GM23338 (cell line): ENCODE results near the gene TBC1D2B. TPM values are rescaled to one million over a fixed set of nuclear protein-coding genes. Genes with fewer than 3 reads are reported as not detected.

Experiments used
- ATAC-seq: fragments of 200-7000 bp; cut with Tn5 transposase; 3 replicates; pipeline ENCODE4 v1.9.1; 2020
- DNase-seq: peaks from one replicate; pipeline ENCODE4 v3.0.0-alpha.2; 2015; ENCODE audit warnings: low spot score
- H2AFZ ChIP-seq: fragments of 200-600 bp; sonication (generic); 2 replicates; pipeline ENCODE4 v1.8.0; 2016; ENCODE audit warnings: antibody characterized with exemption, mild to moderate bottlenecking, moderate library complexity
- H3F3A ChIP-seq: fragments of 200-600 bp; sonication (generic); replicated peaks from 2 replicates; pipeline ENCODE4 v1.8.0; 2017; ENCODE audit warnings: antibody characterized with exemption, mixed run types, low read depth
- H3K27ac ChIP-seq: fragments of 200-600 bp; sonication (generic); 2 replicates; pipeline ENCODE4 v1.6.1; 2016; ENCODE audit warnings: low read depth
- H3K27me3 ChIP-seq: fragments of 200-600 bp; sonication (generic); 2 replicates; pipeline ENCODE4 v1.8.0; 2016; ENCODE audit warnings: mild to moderate bottlenecking, mixed run types, moderate library complexity; ENCODE audit not compliant: insufficient read depth
- H3K36me3 ChIP-seq: fragments of 200-600 bp; sonication (generic); 2 replicates; pipeline ENCODE4 v1.8.0; 2016; ENCODE audit warnings: mild to moderate bottlenecking; ENCODE audit not compliant: insufficient read depth
- H3K4me1 ChIP-seq: fragments of 200-600 bp; sonication (generic); 2 replicates; pipeline ENCODE4 v1.8.0; 2016; ENCODE audit warnings: mild to moderate bottlenecking, moderate library complexity; ENCODE audit not compliant: insufficient read depth
- H3K4me2 ChIP-seq: fragments of 200-600 bp; sonication (generic); 2 replicates; pipeline ENCODE4 v1.7.1; 2017; ENCODE audit warnings: mixed run types
- H3K4me3 ChIP-seq: fragments of 200-600 bp; sonication (generic); 2 replicates; pipeline ENCODE4 v1.6.1; 2016; ENCODE audit warnings: mixed run types
- H3K79me2 ChIP-seq: fragments of 200-600 bp; sonication (generic); replicated peaks from 2 replicates; pipeline ENCODE4 v1.8.0; 2017; ENCODE audit warnings: mild to moderate bottlenecking; ENCODE audit not compliant: insufficient read depth
- H3K9me2 ChIP-seq: fragments of 200-600 bp; sonication (generic); 2 replicates; pipeline ENCODE4 v1.8.0; 2017; ENCODE audit not compliant: insufficient read depth
- H4K20me1 ChIP-seq: fragments of 200-600 bp; sonication (generic); replicated peaks from 2 replicates; pipeline ENCODE4 v1.8.0; 2017; ENCODE audit warnings: mild to moderate bottlenecking; ENCODE audit not compliant: insufficient read depth
- H3K27ac Mint-ChIP-seq: 2 replicates; pipeline ENCODE4 v1.8.0; 2020; ENCODE audit warnings: inconsistent platforms, mild to moderate bottlenecking, moderate library complexity, mixed read lengths
- H3K27me3 Mint-ChIP-seq: 3 replicates; pipeline ENCODE4 v1.8.0; 2022; ENCODE audit warnings: low read depth, mild to moderate bottlenecking, moderate library complexity, mixed read lengths, inconsistent platforms; ENCODE audit not compliant: insufficient read depth, poor library complexity
- H3K36me3 Mint-ChIP-seq: 3 replicates; pipeline ENCODE4 v1.8.0; 2021; ENCODE audit warnings: low read depth, mild to moderate bottlenecking, inconsistent platforms, moderate library complexity, mixed read lengths
- H3K4me1 Mint-ChIP-seq: 3 replicates; pipeline ENCODE4 v1.8.0; 2020; ENCODE audit warnings: mild to moderate bottlenecking, inconsistent platforms, mixed read lengths
- H3K4me3 Mint-ChIP-seq: 3 replicates; pipeline ENCODE4 v1.8.0; 2021; ENCODE audit warnings: moderate library complexity, mild to moderate bottlenecking, inconsistent platforms, mixed read lengths
- H3K9me3 Mint-ChIP-seq: 3 replicates; pipeline ENCODE4 v1.8.0; 2020; ENCODE audit warnings: moderate library complexity, mild to moderate bottlenecking, inconsistent platforms, mixed read lengths
- EZH2 ChIP-seq: fragments of 200-600 bp; sonication (generic); IDR thresholded peaks from one replicate; pipeline ENCODE4 v1.8.0; 2017; ENCODE audit warnings: antibody characterized with exemption, mild to moderate bottlenecking, low read depth; ENCODE audit not compliant: unreplicated experiment
- EZH2phosphoT487 ChIP-seq: fragments of 200-600 bp; sonication (generic); IDR thresholded peaks from one replicate; pipeline ENCODE4 v1.8.1; 2018; ENCODE audit warnings: antibody characterized with exemption; ENCODE audit not compliant: unreplicated experiment
- JUNB ChIP-seq: IDR thresholded peaks from one replicate; pipeline ENCODE4 v1.6.1; 2016; ENCODE audit warnings: antibody characterized with exemption; ENCODE audit not compliant: unreplicated experiment
- NANOG ChIP-seq: IDR thresholded peaks from 2 replicates; pipeline ENCODE4 v1.6.1; 2016; ENCODE audit warnings: antibody characterized with exemption, borderline replicate concordance
- POLR2AphosphoS5 ChIP-seq: IDR thresholded peaks from 2 replicates; pipeline ENCODE4 v1.6.1; 2016; ENCODE audit warnings: antibody characterized with exemption, low read depth
- polyA plus RNA-seq: library from polyadenylated mRNA; unstranded; fragments of >200 nt; fragmentation: Nextera tagmentation; extraction: Ambion mirVana; gene quantifications from 2 replicates; pipeline ENCODE4 v1.2.1, GENCODE V29; 2016
- total RNA-seq: library from RNA; depleted of rRNA; stranded (reverse); fragments of >200 nt; shearing (Covaris generic); gene quantifications from 2 replicates; pipeline ENCODE4 v1.2.3, GENCODE V29; 2014
- TF ChIP-seq, protein P1 (sequence below), 2 experiments: fragments of 200-600 bp in 1 of 2; sonication (generic) in 1 of 2; conservative IDR thresholded peaks; 2 replicates each; pipeline versions ENCODE4 v1.5.1 to v1.6.1; 2016 to 2017; ENCODE audit warnings: antibody characterized with exemption in 2 of 2, low read depth in 2 of 2, mild to moderate bottlenecking in 2 of 2, moderate library complexity in 1 of 2
- TF ChIP-seq, protein P2 (sequence below): fragments of 250-450 bp; sonication (Bioruptor Pico); IDR thresholded peaks from 2 replicates; pipeline ENCODE4 v1.5.0; 2020; ENCODE audit warnings: mild to moderate bottlenecking, moderate library complexity
- TF ChIP-seq, protein P3 (sequence below): IDR thresholded peaks from 2 replicates; pipeline ENCODE4 v1.6.1; 2016; ENCODE audit warnings: antibody characterized with exemption

TBC1D2B gene
- total and polyA plus RNA-seq, 2 experiments from 2014 or later, result 3.6 to 17.8 TPM

DNA sequence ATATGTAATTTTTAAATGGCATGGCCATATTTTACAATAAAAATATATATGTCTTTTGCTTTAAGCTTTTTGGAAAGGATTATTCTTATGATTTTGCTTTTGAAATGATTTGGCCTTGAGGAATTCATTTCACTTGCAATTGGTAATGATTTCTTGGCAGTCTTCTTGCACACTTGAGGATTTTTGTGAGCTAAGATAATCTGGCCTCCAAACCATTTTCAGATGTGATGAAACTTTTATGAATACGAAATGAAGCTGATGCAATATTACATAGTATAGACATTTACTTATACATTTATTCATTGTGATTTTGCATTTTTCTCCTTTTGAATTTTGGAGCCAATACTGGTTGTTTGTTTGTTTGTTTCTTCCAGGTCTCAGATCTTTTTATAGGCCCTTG, 8.4 kb upstream of the TBC1D2B start (continued):
- TF ChIP-seq, protein P1, sequence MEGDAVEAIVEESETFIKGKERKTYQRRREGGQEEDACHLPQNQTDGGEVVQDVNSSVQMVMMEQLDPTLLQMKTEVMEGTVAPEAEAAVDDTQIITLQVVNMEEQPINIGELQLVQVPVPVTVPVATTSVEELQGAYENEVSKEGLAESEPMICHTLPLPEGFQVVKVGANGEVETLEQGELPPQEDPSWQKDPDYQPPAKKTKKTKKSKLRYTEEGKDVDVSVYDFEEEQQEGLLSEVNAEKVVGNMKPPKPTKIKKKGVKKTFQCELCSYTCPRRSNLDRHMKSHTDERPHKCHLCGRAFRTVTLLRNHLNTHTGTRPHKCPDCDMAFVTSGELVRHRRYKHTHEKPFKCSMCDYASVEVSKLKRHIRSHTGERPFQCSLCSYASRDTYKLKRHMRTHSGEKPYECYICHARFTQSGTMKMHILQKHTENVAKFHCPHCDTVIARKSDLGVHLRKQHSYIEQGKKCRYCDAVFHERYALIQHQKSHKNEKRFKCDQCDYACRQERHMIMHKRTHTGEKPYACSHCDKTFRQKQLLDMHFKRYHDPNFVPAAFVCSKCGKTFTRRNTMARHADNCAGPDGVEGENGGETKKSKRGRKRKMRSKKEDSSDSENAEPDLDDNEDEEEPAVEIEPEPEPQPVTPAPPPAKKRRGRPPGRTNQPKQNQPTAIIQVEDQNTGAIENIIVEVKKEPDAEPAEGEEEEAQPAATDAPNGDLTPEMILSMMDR (conservative IDR thresholded peaks at IDR 0.05; ENCODE audit: low read depth in 2 of 2), result no peak
- TF ChIP-seq, protein P2, sequence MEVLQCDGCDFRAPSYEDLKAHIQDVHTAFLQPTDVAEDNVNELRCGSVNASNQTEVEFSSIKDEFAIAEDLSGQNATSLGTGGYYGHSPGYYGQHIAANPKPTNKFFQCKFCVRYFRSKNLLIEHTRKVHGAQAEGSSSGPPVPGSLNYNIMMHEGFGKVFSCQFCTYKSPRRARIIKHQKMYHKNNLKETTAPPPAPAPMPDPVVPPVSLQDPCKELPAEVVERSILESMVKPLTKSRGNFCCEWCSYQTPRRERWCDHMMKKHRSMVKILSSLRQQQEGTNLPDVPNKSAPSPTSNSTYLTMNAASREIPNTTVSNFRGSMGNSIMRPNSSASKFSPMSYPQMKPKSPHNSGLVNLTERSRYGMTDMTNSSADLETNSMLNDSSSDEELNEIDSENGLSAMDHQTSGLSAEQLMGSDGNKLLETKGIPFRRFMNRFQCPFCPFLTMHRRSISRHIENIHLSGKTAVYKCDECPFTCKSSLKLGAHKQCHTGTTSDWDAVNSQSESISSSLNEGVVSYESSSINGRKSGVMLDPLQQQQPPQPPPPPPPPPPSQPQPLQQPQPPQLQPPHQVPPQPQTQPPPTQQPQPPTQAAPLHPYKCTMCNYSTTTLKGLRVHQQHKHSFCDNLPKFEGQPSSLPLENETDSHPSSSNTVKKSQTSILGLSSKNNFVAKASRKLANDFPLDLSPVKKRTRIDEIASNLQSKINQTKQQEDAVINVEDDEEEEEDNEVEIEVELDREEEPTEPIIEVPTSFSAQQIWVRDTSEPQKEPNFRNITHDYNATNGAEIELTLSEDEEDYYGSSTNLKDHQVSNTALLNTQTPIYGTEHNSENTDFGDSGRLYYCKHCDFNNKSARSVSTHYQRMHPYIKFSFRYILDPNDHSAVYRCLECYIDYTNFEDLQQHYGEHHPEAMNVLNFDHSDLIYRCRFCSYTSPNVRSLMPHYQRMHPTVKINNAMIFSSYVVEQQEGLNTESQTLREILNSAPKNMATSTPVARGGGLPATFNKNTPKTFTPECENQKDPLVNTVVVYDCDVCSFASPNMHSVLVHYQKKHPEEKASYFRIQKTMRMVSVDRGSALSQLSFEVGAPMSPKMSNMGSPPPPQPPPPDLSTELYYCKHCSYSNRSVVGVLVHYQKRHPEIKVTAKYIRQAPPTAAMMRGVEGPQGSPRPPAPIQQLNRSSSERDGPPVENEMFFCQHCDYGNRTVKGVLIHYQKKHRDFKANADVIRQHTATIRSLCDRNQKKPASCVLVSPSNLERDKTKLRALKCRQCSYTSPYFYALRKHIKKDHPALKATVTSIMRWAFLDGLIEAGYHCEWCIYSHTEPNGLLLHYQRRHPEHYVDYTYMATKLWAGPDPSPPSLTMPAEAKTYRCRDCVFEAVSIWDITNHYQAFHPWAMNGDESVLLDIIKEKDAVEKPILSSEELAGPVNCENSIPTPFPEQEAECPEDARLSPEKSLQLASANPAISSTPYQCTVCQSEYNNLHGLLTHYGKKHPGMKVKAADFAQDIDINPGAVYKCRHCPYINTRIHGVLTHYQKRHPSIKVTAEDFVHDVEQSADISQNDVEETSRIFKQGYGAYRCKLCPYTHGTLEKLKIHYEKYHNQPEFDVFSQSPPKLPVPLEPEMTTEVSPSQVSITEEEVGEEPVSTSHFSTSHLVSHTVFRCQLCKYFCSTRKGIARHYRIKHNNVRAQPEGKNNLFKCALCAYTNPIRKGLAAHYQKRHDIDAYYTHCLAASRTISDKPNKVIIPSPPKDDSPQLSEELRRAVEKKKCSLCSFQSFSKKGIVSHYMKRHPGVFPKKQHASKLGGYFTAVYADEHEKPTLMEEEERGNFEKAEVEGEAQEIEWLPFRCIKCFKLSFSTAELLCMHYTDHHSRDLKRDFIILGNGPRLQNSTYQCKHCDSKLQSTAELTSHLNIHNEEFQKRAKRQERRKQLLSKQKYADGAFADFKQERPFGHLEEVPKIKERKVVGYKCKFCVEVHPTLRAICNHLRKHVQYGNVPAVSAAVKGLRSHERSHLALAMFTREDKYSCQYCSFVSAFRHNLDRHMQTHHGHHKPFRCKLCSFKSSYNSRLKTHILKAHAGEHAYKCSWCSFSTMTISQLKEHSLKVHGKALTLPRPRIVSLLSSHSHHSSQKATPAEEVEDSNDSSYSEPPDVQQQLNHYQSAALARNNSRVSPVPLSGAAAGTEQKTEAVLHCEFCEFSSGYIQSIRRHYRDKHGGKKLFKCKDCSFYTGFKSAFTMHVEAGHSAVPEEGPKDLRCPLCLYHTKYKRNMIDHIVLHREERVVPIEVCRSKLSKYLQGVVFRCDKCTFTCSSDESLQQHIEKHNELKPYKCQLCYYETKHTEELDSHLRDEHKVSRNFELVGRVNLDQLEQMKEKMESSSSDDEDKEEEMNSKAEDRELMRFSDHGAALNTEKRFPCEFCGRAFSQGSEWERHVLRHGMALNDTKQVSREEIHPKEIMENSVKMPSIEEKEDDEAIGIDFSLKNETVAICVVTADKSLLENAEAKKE, result no peak
- TF ChIP-seq POLR2AphosphoS5 (no peak), JUNB (no peak), EZH2 (no peak)

DNA sequence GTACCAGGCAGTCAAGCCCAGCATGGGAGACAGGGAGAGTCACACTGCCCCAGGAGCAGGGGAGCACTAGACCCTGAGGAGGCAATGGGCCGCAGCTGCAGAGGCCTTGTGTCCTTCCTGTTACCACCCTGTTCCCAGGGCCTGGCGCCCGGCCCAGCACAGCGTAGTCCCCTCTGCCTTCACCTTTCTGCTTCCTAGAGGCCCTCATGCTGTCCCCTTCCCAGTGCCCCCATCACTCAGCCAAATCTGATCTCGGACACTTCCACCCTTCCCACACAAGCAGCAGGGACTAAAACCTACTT, 6.9 kb upstream of the TBC1D2B start:
- no peaks in the 10 kb centered on the region for H3K4me1 ChIP-seq
- no peaks in the 10 kb centered on the region for H4K20me1 ChIP-seq
- H3K27me3 Mint-ChIP-seq, result peaks cover 10% of the 10 kb centered on the region
- H2AFZ ChIP-seq, result no peak overlapping the region
- H3K9me2 ChIP-seq, result no peaks in the 10 kb centered on the region
- no peaks in the 10 kb centered on the region for H3F3A ChIP-seq
- no peak overlapping the region for H3K27ac ChIP-seq
- no peak overlapping the region for H3K27ac Mint-ChIP-seq
- no peaks in the 10 kb centered on the region for H3K27me3 ChIP-seq
- no peaks in the 10 kb centered on the region for H3K79me2 ChIP-seq
- H3K36me3 ChIP-seq, result no peaks in the 10 kb centered on the region
- no peaks in the 10 kb centered on the region; the same call in 2 of the 3 replicates for H3K9me3 Mint-ChIP-seq
- H3K4me3 ChIP-seq, result no peak overlapping the region
- no peaks in the 10 kb centered on the region for H3K36me3 Mint-ChIP-seq
- DNase-seq, result no peak
- H3K4me3 Mint-ChIP-seq, result no peak overlapping the region
- H3K4me1 Mint-ChIP-seq, result peaks cover 4% of the 10 kb centered on the region; the same call in 2 of the 3 replicates
- H3K4me2 ChIP-seq, result no peak overlapping the region
- ATAC-seq, result peak; percentile 19
- TF ChIP-seq EZH2phosphoT487, result no peak
- TF ChIP-seq EZH2, result no peak
- no peak for TF ChIP-seq NANOG
- TF ChIP-seq, protein P3, sequence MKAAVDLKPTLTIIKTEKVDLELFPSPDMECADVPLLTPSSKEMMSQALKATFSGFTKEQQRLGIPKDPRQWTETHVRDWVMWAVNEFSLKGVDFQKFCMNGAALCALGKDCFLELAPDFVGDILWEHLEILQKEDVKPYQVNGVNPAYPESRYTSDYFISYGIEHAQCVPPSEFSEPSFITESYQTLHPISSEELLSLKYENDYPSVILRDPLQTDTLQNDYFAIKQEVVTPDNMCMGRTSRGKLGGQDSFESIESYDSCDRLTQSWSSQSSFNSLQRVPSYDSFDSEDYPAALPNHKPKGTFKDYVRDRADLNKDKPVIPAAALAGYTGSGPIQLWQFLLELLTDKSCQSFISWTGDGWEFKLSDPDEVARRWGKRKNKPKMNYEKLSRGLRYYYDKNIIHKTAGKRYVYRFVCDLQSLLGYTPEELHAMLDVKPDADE, result no peak
- TF ChIP-seq, protein P1 (conservative IDR thresholded peaks at IDR 0.05; ENCODE audit: low read depth in 2 of 2), result no peak
